ENCODE results near the gene APOE.
"Not testable (repeated sequence)": the region's sequence is repeated elsewhere in the genome, so short reads cannot be mapped to it uniquely, and the experiment has no call there.

The APOE gene

GRCh38 chr19:44879309-44880065 lies 26.1 kb upstream of the APOE start:
- Histone ChIP-seq H3K4me3 (ENCODE audit: low read length) (no peak overlapping the region), H3K36me3 (replicated peaks; ENCODE audit: low read depth, low read length) (no peaks in the 10 kb centered on the region), H4K20me1 (ENCODE audit: insufficient read depth, low read length) (no peaks in the 10 kb centered on the region), H3K9me3 (ENCODE audit: insufficient read depth, low read length) (no peaks in the 10 kb centered on the region), H3K27ac (ENCODE audit: low read length) (no peak overlapping the region), H2AFZ (ENCODE audit: low read depth, low read length) (0 out of 2 replicates have a peak overlapping the region, but pooled peaks have one; percentile 18), H3K9ac (ENCODE audit: low read length) (no peak overlapping the region), H3K4me2 (ENCODE audit: low read length) (no peak overlapping the region), H3K4me1 (ENCODE audit: low read length) (no peaks in the 10 kb centered on the region), H3K79me2 (ENCODE audit: low read length) (no peaks in the 10 kb centered on the region), H3K27me3 (ENCODE audit: low read depth, low read length) (peaks cover 13% of the 10 kb centered on the region; the same call in 1 of the 2 replicates)
- no peak for TF ChIP-seq CTCF (IDR thresholded peaks at IDR 0.05; ENCODE audit: low read depth, low read length)
- no peak for TF ChIP-seq EZH2phosphoT487 (IDR thresholded peaks at IDR 0.05; ENCODE audit: low read depth)

DNA sequence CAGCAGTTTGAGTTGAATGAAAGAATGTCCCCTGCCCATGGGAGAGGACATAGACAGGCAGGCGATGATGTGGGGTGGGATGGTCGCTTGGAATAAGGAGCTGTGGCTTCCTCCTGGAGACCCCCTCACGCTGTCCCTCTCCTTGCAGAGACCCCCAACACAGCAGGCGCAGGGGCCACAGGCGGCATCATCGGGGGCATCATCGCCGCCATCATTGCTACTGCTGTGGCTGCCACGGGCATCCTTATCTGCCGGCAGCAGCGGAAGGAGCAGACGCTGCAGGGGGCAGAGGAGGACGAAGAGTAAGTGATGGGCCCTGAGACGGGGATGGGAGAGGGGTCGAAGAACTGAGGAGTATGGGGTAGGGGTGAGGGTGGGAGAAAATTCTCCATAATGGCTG lies 23.5 kb upstream of the APOE start:
- Histone ChIP-seq H3K4me1 (ENCODE audit: low read length) (no peaks in the 10 kb centered on the region), H4K20me1 (ENCODE audit: insufficient read depth, low read length) (no peaks in the 10 kb centered on the region), H3K27me3 (ENCODE audit: low read depth, low read length) (0 out of 2 replicates have a peak, but pooled peaks cover 9% of the 10 kb centered on the region), H3K27ac (ENCODE audit: low read length) (no peak overlapping the region), H3K4me2 (ENCODE audit: low read length) (no peak overlapping the region), H2AFZ (ENCODE audit: low read depth, low read length) (no peak overlapping the region), H3K9ac (ENCODE audit: low read length) (no peak overlapping the region), H3K9me3 (ENCODE audit: insufficient read depth, low read length) (no peaks in the 10 kb centered on the region), H3K36me3 (replicated peaks; ENCODE audit: low read depth, low read length) (no peaks in the 10 kb centered on the region), H3K4me3 (ENCODE audit: low read length) (no peak overlapping the region), H3K79me2 (ENCODE audit: low read length) (no peaks in the 10 kb centered on the region)
- TF ChIP-seq CTCF (IDR thresholded peaks at IDR 0.05; ENCODE audit: low read depth, low read length) (no peak), EZH2phosphoT487 (IDR thresholded peaks at IDR 0.05; ENCODE audit: low read depth) (no peak)

DNA sequence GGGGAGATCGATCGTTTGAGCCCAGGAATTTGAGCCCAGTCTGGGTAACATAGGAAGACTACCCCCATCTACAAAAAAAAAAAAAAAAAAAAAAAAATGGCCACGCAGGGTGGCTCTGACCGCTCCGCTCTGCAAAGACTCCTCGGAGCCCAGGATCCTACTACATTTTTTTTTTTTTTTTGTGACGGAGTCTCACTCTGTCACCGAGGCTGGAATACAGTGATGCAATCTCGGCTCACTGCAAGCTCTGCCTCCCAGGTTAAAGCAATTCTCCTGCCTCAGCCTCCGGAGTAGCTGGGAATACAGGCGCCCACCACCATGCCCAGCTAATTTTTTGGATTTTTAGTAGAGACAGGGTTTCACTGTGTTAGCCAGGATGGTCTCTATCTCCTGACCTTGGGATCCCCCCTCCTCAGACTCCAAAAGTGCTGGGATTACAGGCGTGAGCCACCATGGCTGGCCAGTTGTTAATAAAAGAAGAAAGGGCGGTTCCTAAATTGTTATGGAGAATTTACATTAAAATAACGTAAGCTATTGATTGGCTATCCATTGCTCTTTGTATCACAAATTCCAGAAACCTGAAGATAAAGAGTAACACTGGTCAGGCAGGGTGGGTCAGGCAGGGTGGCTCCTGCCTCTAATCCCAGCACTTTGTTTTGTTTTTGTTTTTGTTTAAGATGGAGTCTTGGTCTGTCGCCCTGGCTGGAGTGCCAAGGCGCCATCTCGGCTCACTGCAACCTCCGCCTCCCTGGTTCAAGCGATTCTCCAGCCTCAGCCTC lies 22.8 kb upstream of the APOE start:
- H3K27ac ChIP-seq (ENCODE audit: low read length); H3K36me3 ChIP-seq (replicated peaks; ENCODE audit: low read depth, low read length); H3K9ac ChIP-seq (ENCODE audit: low read length); H2AFZ ChIP-seq (ENCODE audit: low read depth, low read length); H3K4me1 ChIP-seq (ENCODE audit: low read length); H3K4me3 ChIP-seq (ENCODE audit: low read length); H3K79me2 ChIP-seq (ENCODE audit: low read length); H3K9me3 ChIP-seq (ENCODE audit: insufficient read depth, low read length); H3K27me3 ChIP-seq (ENCODE audit: low read depth, low read length); H3K4me2 ChIP-seq (ENCODE audit: low read length); H4K20me1 ChIP-seq (ENCODE audit: insufficient read depth, low read length): not testable (repeated sequence)

GRCh38 chr19:44883922-44884321 lies 21.7 kb upstream of the APOE start:
- Histone ChIP-seq H2AFZ (ENCODE audit: low read depth, low read length) (no peak overlapping the region), H3K27me3 (ENCODE audit: low read depth, low read length) (0 out of 2 replicates have a peak, but pooled peaks cover 8% of the 10 kb centered on the region), H3K27ac (ENCODE audit: low read length) (no peak overlapping the region), H3K4me3 (ENCODE audit: low read length) (no peak overlapping the region), H4K20me1 (ENCODE audit: insufficient read depth, low read length) (no peaks in the 10 kb centered on the region), H3K4me1 (ENCODE audit: low read length) (peaks cover 4% of the 10 kb centered on the region), H3K4me2 (ENCODE audit: low read length) (no peak overlapping the region), H3K9me3 (ENCODE audit: insufficient read depth, low read length) (no peaks in the 10 kb centered on the region), H3K9ac (ENCODE audit: low read length) (no peak overlapping the region), H3K36me3 (replicated peaks; ENCODE audit: low read depth, low read length) (no peaks in the 10 kb centered on the region), H3K79me2 (ENCODE audit: low read length) (no peaks in the 10 kb centered on the region)
- TF ChIP-seq EZH2phosphoT487 (IDR thresholded peaks at IDR 0.05; ENCODE audit: low read depth) = no peak
- no peak for TF ChIP-seq CTCF (IDR thresholded peaks at IDR 0.05; ENCODE audit: low read depth, low read length)
